ENCODE data around the gene LRCH3.

Gene LRCH3

GRCh38 chr3:197791113-197791891, at the start of gene LRCH3:
Gene LRCH3 (plus strand): TSS chr3:197791254. CDS start chr3:197791279, 25 bp downstream.
- in situ Hi-C loops (cut with MboI; ENCODE audit: low sequenced_read_pairs): no loop called here

- in situ Hi-C loops (cut with MboI; ENCODE audit: low sequenced_read_pairs): no loop called here
These were observed 48.3 kb upstream of the LRCH3 start for GRCh38 chr3:197742787-197743186.

- in situ Hi-C loops (cut with MboI; ENCODE audit: low sequenced_read_pairs): no loop called here
These were observed 44.8 kb upstream of the LRCH3 start for GRCh38 chr3:197746209-197746608.

- in situ Hi-C loops (cut with MboI; ENCODE audit: low sequenced_read_pairs): no loop called here
These were observed 44.2 kb upstream of the LRCH3 start for GRCh38 chr3:197746801-197747237.

- in situ Hi-C loops (cut with MboI; ENCODE audit: low sequenced_read_pairs): no loop called here
These were observed 42.3 kb upstream of the LRCH3 start for GRCh38 chr3:197748597-197749314.

- in situ Hi-C loops (cut with MboI; ENCODE audit: low sequenced_read_pairs): no loop called here
These were observed 41.8 kb upstream of the LRCH3 start for GRCh38 chr3:197749315-197749600.

GRCh38 chr3:197749601-197750395, 41.3 kb upstream of the LRCH3 start, which contains the start of gene FYTTD1:
Gene FYTTD1 (plus strand): TSS chr3:197749883. CDS start chr3:197749972, 89 bp downstream.
- in situ Hi-C loops (cut with MboI; ENCODE audit: low sequenced_read_pairs): no loop called here

- in situ Hi-C loops (cut with MboI; ENCODE audit: low sequenced_read_pairs): no loop called here
These were observed 40.6 kb upstream of the LRCH3 start for GRCh38 chr3:197750396-197750831.

- in situ Hi-C loops (cut with MboI; ENCODE audit: low sequenced_read_pairs): no loop called here
These were observed 40.0 kb upstream of the LRCH3 start for GRCh38 chr3:197750858-197751737.

GRCh38 chr3:197752107-197752506, 38.9 kb upstream of the LRCH3 start:
- in situ Hi-C loops (cut with MboI; ENCODE audit: low sequenced_read_pairs): no loop called here

GRCh38 chr3:197753263-197753662, 37.8 kb upstream of the LRCH3 start:
- in situ Hi-C loops (cut with MboI; ENCODE audit: low sequenced_read_pairs): no loop called here

GRCh38 chr3:197756704-197757103, 34.4 kb upstream of the LRCH3 start:
- in situ Hi-C loops (cut with MboI; ENCODE audit: low sequenced_read_pairs): no loop called here

GRCh38 chr3:197758512-197758911, 32.5 kb upstream of the LRCH3 start:
- in situ Hi-C loops (cut with MboI; ENCODE audit: low sequenced_read_pairs): no loop called here

GRCh38 chr3:197761784-197762183, 29.3 kb upstream of the LRCH3 start:
- in situ Hi-C loops (cut with MboI; ENCODE audit: low sequenced_read_pairs): no loop called here

GRCh38 chr3:197775317-197775716, 15.7 kb upstream of the LRCH3 start:
- in situ Hi-C loops (cut with MboI; ENCODE audit: low sequenced_read_pairs): no loop called here

GRCh38 chr3:197782230-197782629, 8.8 kb upstream of the LRCH3 start:
- in situ Hi-C loops (cut with MboI; ENCODE audit: low sequenced_read_pairs): no loop called here

GRCh38 chr3:197784019-197784585, 7.0 kb upstream of the LRCH3 start:
- in situ Hi-C loops (cut with MboI; ENCODE audit: low sequenced_read_pairs): no loop called here

GRCh38 chr3:197787412-197787811, 3.6 kb upstream of the LRCH3 start:
- in situ Hi-C loops (cut with MboI; ENCODE audit: low sequenced_read_pairs): no loop called here

GRCh38 chr3:197789309-197789708, 1.7 kb upstream of the LRCH3 start:
- in situ Hi-C loops (cut with MboI; ENCODE audit: low sequenced_read_pairs): no loop called here

GRCh38 chr3:197790033-197790432, 1.0 kb upstream of the LRCH3 start:
- in situ Hi-C loops (cut with MboI; ENCODE audit: low sequenced_read_pairs): no loop called here
